HFFc6 (cell line): ENCODE measurements around the gene USP53. TPM values are rescaled to one million over a fixed set of nuclear protein-coding genes. Genes with fewer than 3 reads are reported as not detected.

Source experiments
- DNase-seq: peaks from one replicate; pipeline ENCODE4 v3.0.0-alpha.2; 2018
- H3K27ac Mint-ChIP-seq: 2 replicates; pipeline ENCODE4 v1.8.0; 2020; ENCODE audit warnings: mild to moderate bottlenecking, mixed read lengths
- H3K27me3 Mint-ChIP-seq: 2 replicates; pipeline ENCODE4 v1.8.0; 2021; ENCODE audit warnings: mild to moderate bottlenecking, moderate library complexity, mixed read lengths; ENCODE audit not compliant: insufficient read depth
- H3K36me3 Mint-ChIP-seq: 2 replicates; pipeline ENCODE4 v1.8.0; 2021; ENCODE audit warnings: low read depth, mixed read lengths
- H3K4me1 Mint-ChIP-seq: 2 replicates; pipeline ENCODE4 v1.8.0; 2020; ENCODE audit warnings: low read depth, mixed read lengths
- H3K4me3 Mint-ChIP-seq: 2 replicates; pipeline ENCODE4 v1.8.0; 2020; ENCODE audit warnings: mild to moderate bottlenecking, moderate library complexity, mixed read lengths
- H3K9me3 Mint-ChIP-seq: 2 replicates; pipeline ENCODE4 v1.8.0; 2020; ENCODE audit warnings: mild to moderate bottlenecking, mixed read lengths
- total RNA-seq, 6 experiments: library from RNA; stranded (reverse); fragmentation: NEBNext Ultra II Directional; extraction: Animal tissue kit (Norgen Biotek cat#: 25700); gene quantifications; 2 replicates in 1 of 6; 3 replicates in 5 of 6; pipeline ENCODE4 v1.2.3, GENCODE V29; 2021
- TF ChIP-seq, protein P1 (sequence below): fragments of 200-600 bp; sonication (generic); IDR thresholded peaks from 2 replicates; pipeline ENCODE4 v1.5.0; 2021; ENCODE audit warnings: antibody characterized with exemption, mild to moderate bottlenecking

Gene USP53
- total RNA-seq, 6 experiments from 2014 or later = 113 to 187 (median 120) TPM

DNA sequence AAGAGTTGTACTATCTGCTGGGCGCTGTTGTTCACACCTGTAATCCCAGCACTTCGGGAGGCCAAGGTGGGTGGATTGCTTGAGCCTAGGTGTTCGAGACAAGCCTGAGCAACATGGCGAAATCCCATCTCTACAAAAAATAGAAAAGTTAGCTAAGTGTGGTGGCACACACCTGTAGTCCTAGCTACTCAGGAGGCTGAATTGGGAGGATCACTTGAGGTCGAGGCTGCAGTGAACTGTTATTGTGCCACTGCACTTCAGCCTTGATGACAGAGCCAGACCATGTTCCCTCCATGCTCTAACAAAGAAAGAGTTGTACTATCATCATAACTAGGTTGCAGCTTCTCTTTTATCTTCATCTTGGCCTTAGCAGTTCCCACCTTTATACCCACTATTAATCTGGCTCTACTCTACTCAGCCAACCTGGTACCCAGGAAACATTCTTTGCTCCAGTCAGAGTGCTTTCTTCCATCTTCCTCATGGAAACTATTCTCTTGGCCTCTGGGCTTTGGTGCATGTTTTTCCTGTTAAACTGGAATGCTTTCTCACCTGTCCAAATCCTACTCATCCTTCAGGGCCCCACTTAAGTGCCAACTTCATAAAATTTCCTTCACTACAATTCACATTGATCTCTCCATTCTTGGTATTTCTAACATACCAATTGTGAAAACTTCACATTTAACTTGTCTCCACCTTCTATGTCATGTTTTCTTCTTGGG, 91.2 kb downstream of the USP53 start:
- Mint-ChIP-seq H3K4me1 (peaks cover 28% of the 10 kb centered on the region), H3K27ac (peak overlapping the region; percentile 1; the same call in 1 of the 2 replicates), H3K27me3 (peaks cover 38% of the 10 kb centered on the region), H3K9me3 (peaks cover 4% of the 10 kb centered on the region; the same call in 1 of the 2 replicates), H3K36me3 (peaks cover 23% of the 10 kb centered on the region), H3K4me3 (no peak overlapping the region)
- TF ChIP-seq, protein P1, sequence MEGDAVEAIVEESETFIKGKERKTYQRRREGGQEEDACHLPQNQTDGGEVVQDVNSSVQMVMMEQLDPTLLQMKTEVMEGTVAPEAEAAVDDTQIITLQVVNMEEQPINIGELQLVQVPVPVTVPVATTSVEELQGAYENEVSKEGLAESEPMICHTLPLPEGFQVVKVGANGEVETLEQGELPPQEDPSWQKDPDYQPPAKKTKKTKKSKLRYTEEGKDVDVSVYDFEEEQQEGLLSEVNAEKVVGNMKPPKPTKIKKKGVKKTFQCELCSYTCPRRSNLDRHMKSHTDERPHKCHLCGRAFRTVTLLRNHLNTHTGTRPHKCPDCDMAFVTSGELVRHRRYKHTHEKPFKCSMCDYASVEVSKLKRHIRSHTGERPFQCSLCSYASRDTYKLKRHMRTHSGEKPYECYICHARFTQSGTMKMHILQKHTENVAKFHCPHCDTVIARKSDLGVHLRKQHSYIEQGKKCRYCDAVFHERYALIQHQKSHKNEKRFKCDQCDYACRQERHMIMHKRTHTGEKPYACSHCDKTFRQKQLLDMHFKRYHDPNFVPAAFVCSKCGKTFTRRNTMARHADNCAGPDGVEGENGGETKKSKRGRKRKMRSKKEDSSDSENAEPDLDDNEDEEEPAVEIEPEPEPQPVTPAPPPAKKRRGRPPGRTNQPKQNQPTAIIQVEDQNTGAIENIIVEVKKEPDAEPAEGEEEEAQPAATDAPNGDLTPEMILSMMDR = no peak
- DNase-seq = no peak

DNA sequence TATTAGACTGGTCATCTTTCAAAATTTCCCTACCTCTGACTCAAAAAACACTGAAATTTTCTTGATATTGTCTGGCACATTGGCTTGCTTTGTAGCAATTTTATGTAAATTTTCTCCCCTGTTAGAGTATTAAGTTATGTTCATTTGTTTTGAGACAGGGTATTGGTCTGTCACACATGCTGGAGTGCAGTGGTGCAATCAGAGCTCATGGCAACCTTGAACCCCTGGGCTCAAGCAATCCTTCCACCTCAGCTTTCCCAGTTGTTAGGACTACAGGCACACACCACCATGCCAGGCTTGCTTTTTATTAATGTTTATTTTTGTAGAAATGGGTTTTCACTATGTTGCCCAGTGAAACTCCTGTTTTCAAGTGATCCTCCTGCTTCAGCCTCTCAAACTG, 91.9 kb downstream of the USP53 start:
- no peak for DNase-seq
- peaks cover 4% of the 10 kb centered on the region; the same call in 1 of the 2 replicates for H3K9me3 Mint-ChIP-seq
- H3K4me3 Mint-ChIP-seq = no peak overlapping the region
- peaks cover 17% of the 10 kb centered on the region for H3K36me3 Mint-ChIP-seq
- peaks cover 32% of the 10 kb centered on the region for H3K27me3 Mint-ChIP-seq
- H3K27ac Mint-ChIP-seq = no peak overlapping the region
- H3K4me1 Mint-ChIP-seq = peaks cover 22% of the 10 kb centered on the region; the same call in 1 of the 2 replicates
- TF ChIP-seq, protein P1 = no peak

GRCh38 chr4:119307606-119308005, 95.1 kb downstream of the USP53 start:
- H3K9me3 Mint-ChIP-seq = no peaks in the 10 kb centered on the region
- H3K4me1 Mint-ChIP-seq = no peaks in the 10 kb centered on the region
- no peak for DNase-seq
- H3K27me3 Mint-ChIP-seq = peaks cover 12% of the 10 kb centered on the region
- no peak overlapping the region for H3K27ac Mint-ChIP-seq
- TF ChIP-seq, protein P1 = no peak
- H3K36me3 Mint-ChIP-seq = no peaks in the 10 kb centered on the region
- H3K4me3 Mint-ChIP-seq = no peak overlapping the region

DNA sequence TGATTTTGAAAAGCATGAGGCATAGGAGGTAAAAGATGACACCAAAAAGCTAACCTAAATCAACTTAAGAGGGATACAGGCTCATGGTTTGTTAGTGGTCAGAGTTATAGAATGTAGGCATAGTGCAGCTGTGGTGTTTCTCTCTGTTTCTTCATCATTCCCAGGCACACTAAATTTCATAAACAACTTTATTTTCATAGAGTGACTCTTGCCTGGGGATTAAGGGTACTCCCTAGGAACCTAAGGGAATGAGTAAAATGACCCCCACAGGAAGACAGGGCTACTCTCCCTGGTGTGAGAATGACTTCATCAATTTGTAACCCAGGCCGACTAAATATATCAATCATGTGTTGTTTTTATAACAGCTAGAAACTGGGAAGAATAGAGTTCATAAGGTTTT, 98.3 kb downstream of the USP53 start:
- no peak for DNase-seq
- no peak overlapping the region for H3K4me3 Mint-ChIP-seq
- TF ChIP-seq, protein P1 = no peak
- peaks cover 23% of the 10 kb centered on the region for H3K4me1 Mint-ChIP-seq
- 0 out of 2 replicates have a peak overlapping the region, but pooled peaks have one; percentile 21 for H3K27ac Mint-ChIP-seq
- H3K9me3 Mint-ChIP-seq = no peaks in the 10 kb centered on the region
- H3K27me3 Mint-ChIP-seq = peaks cover 9% of the 10 kb centered on the region
- no peaks in the 10 kb centered on the region for H3K36me3 Mint-ChIP-seq

DNA sequence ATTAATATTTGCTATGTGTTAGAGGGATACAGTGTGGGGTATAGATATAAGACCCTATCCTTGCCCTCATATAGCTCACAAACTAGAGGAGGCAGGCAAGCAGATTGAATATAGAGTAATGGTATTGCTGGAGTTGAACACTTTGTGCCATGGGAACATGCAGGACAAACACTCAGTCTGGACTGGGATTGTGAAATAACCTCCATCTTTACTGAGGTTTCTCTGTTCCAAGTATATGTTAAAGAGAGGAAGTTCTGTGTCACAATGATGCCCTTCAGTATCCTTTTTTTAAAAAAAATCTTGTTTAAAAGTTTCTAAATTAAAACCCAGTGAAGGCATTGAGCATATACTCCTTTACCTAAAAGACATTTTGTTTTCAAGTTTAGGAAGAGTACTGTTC, 100.7 kb downstream of the USP53 start:
- H3K27me3 Mint-ChIP-seq = peaks cover 3% of the 10 kb centered on the region; the same call in 1 of the 2 replicates
- H3K9me3 Mint-ChIP-seq = no peaks in the 10 kb centered on the region
- H3K4me1 Mint-ChIP-seq = peaks cover 26% of the 10 kb centered on the region

More for the DNA sequence above, 100.7 kb downstream of the USP53 start:
- DNase-seq = no peak
- H3K27ac Mint-ChIP-seq = no peak overlapping the region
- H3K4me3 Mint-ChIP-seq = no peak overlapping the region
- TF ChIP-seq, protein P1 = no peak
- H3K36me3 Mint-ChIP-seq = no peaks in the 10 kb centered on the region
